ENCODE measurements around the gene EML2.

- no peak for TF ChIP-seq POLR2AphosphoS5 (IDR thresholded peaks at IDR 0.05)
- no peak for TF ChIP-seq CTCF (IDR thresholded peaks at IDR 0.05)
- TF ChIP-seq EP300 (IDR thresholded peaks at IDR 0.05), result no peak
Observed at GRCh38 chr19:45637890-45638667, 1.1 kb downstream of the EML2 start.
